NCI-H2107 (cell line): Measurements from ENCODE around the gene KRT81.
"Not testable (repeated sequence)": the region's sequence is repeated elsewhere in the genome, so short reads cannot be mapped to it uniquely, and the experiment has no call there.

Experiments
- DNase-seq: peaks from one replicate; lab custom pipeline; 2025; lab: John Stamatoyannopoulos, UW

The KRT81 gene

DNA sequence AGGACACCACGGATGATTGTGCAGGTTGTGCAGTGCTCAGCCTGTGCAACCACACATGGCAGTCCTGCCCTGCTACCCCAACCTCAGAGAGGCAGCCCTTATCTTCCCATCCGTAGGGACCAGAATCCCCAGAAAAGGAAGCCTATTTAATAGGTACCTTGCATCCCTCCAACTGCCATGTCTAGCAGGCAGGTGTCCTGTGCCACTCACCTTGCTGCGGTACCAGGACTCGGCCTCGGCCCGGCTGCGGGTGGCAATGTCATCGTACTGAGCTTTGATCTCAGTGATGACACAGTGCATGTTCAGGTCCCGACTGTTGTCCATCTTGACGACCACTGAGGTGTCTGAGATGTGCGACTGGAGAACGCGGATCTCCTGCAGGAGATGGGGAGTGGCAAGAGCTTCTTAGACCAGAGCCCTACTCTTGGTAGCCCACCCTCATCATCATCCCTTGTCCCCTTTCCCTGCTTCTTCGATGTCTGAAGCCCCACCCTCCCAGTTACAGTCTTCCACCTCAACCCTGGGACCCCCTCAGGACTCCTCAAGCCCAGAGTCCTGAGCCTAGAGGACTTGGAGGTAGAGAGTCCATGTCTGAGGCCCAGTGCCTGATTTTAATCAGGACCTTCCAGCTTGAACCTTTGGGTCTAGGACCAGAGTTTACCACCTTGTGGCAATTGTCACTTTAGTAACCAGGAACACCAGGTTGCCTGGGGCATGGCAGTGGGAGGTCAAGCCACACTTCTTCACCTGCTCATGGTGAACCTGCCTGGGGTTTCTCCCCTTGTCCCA lies 37.7 kb downstream of the KRT81 start:
- no peak for DNase-seq

DNA sequence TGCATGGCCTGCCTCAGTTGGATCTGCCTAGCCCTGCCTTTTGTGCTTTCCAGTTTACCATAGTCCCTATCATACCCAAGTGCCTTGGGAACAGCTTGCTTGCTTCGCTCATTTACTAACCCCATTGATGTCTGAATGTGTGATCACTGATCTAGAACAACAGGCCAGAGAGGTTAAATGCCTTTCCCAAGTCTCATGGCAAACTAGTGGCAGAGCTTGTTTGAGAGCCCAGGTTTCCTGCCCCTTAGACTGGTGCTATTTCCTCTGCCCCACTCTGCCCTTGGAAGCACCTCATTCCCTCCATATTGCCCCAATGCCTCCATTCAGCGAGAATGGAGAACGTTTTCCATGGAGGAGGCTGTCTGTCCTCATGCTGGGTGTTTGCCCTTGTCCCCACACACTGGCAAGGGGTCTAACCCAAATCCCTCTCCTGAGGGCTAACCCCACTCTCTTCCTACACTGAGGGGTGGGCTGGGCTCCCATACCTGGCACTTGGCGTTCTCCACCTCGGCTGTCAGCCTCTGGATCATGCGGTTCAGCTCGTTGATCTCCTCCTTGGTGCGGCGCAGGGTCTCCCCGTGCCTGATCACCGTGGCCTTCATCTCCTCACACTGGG lies 38.5 kb downstream of the KRT81 start:
- DNase-seq, result no peak

DNA sequence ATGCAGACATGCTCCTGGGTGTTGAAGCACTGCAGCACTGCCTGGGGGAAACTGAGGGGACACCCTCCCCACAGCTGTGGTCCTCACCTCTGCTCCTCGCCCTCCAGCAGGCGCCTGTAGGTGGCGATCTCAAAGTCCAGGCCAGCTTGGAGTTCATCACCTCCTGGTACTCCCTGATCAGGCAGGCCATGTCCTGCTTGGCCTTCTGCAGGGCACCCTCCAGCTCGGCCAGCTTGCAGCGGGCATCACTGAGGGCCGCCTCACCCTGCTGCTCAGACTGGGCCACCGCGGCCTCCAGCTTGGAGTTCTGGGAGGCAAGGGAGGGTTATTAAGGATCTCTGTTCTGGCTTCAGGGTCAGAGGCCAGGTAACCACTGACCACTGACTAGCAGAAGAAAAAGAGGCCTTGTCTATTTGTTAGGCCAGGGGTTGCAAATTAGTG lies 39.1 kb downstream of the KRT81 start:
- DNase-seq, result not testable (repeated sequence)

DNA sequence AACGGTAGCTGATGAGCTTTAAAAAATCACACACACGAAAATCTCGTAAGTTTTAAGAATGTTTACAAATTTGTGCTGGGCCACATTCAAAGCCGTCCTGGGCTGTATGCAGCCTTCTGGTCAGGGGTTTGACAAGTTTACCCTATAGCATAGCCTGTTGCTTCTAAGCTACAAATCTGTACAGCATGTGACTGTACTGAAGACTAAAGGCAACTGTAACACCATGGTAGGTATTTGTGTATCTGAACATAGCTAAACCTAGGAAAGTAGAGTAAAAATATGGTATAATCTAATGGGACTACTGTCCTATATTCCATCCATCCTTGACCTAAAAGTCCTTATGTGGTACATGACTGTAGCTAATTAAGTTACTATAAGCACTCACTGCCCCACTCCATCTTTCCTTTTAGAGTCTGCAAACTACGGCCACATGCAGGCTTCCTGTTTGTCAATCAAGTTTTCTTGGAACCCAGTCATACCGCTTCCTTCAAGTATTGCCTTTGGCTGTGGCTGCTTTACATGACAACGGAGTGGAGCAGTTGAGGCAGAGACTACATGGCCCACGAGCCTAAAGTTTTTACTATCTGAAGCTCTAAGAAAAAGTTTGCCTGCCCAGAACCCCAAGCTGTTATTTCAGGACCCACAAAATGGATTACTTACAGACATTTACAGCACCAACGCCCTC lies 39.8 kb downstream of the KRT81 start:
- DNase-seq, result no peak

DNA sequence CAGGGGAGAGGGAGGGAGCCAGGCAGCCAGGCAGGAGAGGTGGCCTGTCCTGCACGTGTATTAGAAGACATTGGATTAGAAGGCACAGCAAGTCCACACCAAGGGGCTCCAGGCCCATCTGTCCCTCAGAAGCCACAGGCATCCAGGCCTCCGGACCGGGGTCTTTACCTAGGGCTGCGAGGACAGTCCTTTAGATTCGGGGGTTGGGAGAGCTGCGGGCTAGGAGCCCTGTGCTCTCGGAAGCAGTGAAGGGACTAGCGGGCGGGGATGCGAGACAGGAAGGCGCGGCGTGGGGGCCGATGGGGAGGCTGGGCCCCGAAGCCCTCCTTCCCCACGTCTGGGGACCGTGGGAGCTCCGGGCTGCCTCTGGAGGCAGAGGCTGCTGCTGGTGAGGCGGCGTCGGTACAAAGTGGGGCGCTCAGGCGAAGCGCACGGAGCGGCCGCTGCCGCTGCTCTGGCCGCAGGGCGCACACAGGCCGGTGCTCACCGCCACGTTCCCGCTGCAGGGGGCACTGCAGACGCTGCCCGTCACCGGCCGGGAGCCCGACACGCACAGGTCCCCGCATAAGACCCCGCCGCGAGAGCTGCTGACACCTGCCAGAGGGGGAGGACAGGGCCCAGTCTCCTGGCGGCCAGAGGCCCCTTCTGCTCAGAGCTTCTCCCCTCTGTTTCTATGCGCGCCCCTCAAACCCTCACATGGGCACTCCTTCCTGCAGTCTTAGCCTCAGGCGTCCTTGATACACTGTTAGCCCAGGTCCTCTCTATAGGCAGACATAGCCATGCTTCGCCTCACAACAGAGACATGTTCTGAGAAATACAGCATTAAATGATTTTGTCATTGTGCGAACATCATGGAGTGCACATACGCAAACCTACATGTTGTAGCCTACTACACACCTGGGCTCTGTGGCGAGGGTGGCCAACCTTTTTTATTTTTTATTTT lies 41.0 kb downstream of the KRT81 start:
- DNase-seq, result no peak

DNA sequence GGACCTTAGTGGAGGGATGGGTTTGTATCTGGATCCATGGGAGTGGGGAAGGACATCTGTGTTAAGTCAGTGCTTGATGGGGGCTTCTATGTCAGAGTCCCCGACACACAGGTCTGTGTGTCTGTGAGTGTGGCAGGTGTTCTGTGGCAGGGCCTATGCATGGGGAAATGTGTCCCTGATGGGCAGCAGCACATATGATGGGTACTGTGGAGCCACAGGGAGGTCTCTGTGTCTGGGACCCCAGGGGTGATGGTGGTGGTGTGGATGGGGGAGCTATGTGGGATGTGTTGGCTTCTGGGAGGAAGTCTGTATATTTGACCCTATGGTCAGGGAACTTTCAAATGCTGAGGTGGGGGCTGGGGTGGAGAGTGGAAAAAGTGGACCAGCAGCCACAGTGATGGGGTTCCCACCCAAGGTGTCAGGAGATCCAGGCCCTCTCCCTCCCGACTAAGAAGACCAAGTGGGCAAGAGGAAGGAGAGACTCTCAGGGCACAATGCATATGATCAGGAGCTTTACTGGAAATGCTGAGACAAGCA lies 41.8 kb downstream of the KRT81 start:
- no peak for DNase-seq

DNA sequence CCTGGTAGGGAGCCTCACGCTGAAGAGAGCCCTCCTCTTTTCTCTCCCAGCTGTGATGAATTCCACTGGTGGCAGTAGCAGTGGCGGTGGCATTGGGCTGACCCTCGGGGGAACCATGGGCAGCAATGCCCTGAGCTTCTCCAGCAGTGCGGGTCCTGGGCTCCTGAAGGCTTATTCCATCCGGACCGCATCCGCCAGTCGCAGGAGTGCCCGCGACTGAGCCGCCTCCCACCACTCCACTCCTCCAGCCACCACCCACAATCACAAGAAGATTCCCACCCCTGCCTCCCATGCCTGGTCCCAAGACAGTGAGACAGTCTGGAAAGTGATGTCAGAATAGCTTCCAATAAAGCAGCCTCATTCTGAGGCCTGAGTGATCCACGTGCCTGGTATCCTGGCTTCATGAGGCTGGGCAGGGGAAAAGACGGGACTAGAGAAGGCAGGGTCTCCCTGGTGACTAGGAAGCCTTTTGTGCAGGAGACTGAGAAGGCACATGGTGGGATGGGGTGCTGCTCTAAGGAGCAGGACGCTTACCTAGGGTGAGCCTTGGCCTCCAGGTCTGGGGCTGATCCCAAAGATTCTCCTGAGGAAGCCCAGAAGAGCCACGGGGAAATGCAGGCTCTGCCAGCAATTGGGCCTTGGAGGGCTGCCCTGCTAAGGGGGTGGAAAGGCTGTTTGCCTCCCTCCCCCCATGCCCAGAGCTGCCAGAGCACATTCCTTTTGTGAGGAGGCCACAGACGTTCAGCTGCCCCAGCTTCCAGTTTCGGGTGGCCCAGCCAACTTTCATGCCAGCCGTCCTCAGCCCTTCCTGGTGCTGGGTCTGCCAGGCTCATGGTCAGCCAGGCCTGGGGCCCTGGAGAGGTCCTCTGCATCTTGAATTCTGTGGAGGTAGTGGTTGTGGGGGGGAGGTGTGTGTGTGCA lies 42.5 kb downstream of the KRT81 start:
- DNase-seq, result no peak

DNA sequence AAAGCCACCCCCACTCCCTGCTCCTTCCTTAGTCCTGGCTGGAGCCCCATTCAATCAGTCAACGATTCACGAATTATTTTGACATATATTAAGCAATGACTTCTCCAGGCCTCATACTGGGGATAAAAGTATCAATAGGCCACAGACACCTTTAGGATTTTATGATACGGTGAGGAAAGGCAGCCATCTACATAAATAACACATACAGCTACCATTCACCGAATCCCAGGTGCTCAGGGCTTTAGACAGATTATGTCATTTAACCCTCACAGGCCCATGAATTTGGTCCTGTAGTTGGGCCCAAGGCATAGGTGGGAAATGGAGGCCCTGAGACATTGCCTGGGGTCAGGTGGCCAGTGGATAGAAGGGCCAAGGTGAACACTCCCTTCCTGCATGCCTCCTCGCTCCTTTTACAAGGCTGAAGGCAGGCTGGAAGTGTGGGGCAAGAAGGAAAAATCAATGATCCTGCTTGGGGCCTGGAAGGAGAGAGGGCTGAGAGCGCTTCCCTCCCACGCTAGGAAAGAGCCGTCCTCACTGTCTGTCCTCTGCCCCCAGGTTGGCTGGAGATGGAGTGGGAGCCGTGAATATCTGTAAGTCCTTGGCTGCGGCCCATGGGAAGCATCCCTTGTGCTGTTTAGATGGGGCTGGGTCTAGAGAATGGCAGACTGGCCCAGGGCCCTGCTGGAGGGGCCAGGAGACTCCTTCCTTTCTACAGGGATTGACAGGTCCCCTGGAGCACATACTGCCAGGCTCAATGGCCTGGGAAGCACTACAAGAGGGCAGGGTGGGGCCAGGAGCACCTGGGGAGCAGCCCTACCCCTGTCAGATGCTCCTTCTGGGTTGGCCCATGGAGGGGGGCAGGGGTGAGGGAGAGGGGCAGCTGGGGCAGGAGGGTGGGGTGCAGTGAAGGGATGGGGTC lies 43.5 kb downstream of the KRT81 start:
- DNase-seq, result no peak

DNA sequence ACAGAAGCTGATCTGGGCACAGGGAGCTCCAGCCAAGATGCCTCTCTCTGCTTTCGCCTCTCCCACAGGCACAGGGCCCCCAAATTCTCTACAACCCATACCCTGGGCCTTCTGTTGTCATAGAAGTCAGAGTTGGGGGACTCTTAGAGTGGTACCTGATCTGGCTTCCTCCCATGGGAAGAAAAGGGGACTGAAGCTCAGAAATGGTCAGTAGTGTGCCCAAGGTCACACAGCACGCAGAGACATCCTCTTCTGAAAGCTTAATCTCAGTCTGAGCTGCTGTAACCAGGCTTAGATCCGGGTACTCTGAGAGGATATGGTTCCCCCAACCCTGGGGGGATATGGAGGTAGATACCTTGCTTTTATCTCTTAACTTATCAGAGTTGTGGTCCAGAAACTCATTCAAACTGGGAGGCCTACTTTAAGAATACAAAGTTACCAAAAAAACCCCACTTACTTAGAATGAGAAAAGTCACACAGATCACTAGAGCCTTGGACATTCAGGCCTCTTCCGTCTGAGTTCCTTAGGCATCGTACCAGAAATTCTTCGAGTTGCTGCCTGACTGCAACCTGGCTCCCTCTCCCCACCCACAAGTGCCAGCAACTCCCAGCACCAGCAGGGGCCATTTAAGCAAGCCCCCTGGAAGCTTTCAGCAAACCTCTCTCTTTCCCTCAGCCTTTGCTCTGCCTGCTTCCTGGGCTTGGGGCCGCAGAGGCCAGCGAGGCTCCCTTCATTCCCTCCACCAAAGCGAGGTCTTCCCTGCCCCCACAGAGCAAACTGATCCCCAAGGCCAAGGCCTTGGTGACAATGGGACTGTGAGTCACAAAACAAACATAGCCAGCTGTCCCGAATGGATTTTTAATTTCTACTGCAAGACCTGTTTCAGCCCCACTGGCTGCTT lies 44.4 kb downstream of the KRT81 start:
- DNase-seq, result peak; percentile 59

DNA sequence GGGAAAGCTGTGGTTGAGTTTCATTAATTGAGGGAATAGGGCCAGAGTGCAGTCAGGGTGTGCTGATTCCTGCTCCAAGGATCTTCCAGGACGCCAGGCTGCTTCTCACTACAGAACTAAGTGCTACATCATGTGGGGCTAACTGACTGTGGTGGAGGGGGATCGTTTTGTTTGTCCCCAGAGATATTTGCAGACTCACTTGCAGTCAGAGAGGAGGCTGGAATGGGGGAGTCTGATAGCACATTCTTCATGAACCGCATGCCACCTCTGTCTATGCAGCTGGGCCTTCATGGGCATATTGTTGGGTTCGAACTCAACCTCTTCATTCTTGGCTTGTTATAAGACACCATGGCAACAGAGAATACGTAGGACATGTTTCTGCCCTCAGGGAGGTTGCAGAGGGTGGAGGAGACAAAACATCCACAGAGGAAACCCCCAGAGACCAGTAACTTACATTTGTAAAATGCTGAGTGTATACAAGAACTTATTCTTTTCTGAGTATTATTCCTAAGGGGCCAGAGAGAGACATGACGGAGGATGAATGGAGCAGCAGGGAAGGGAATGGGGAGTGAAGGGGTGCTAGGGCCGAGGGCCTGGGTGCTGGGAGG lies 45.3 kb downstream of the KRT81 start:
- no peak for DNase-seq

DNA sequence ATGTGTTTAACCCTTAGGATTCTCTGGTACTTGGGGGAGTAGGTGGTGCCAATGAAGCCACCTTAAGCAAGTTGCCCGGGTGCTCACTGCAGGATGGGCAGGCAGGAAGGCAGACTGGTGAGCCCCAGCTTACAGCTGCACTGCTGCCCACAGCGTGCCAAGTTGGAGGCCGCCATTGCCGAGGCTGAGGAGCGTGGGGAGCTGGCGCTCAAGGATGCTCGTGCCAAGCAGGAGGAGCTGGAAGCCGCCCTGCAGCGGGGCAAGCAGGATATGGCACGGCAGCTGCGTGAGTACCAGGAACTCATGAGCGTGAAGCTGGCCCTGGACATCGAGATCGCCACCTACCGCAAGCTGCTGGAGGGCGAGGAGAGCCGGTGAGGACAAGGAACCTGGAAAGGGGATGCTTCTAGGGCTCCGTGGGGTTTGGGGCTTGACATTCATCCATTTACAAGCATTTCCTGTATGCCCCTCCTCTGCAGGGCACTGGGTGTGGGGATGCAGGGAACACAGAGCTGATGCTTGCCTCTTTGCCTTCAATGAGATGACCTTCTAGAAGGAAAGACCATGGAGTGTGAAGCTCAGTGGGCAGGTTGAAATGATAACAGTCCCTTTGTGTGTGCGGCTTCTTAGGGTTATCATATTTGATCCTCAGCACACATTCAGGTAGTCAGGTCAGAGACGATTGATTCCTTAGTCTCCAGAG lies 45.9 kb downstream of the KRT81 start:
- no peak for DNase-seq

DNA sequence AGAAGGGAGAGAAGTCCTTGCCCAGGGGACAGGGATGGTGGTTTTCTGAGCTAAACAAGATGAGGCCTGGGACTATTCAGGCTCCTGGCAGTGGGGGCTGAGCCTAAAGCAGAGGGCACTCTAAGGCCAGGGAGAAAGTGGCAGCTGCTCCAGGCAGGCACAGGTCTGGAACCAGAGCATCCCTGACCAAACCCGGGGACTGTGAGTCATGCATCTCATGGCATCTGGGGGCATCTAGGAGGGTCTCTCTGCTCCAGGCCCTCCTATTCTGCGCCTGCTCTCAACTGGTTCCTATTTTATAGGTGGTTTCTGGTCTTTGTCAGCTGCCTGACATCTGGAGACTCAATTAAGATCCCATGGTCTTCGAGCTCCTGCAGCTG lies 46.7 kb downstream of the KRT81 start:
- no peak for DNase-seq

DNA sequence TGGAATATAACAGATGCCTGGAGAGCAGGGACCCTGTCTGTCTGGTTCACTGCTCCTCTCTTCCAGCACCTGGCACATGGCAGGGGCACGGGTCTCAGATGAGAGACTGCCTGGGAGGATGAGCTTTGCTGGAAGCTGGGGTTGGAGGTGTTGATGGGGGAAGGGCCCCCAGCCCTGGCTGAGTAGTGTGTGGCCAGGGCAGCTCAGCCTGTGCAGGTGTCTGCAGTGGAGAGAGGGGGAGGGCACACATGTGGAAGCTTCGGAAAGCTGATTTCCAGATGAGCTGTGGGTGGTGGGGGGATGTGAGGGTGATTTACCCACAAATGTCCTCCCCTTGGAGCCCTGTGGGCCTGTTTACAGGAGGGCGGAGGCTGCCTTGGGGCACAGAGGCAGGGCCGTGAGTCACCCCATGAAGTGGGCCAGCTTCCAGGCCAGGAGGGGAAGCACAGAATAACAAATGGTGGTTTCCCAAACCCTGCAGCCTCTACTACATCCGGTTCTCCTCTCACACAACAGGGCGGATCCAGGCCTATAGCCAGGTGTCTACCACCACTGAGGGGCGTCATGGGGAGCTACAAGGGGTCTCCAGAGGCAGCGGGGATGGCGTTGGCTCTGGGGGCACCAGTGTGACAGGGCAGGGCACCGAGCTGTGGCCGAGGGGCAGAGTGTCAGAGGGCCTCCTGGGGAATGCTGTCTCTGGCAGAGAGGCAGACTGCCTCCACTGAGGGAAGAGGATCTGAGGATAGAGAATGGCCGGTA lies 47.3 kb downstream of the KRT81 start:
- DNase-seq, result peak; percentile 69

DNA sequence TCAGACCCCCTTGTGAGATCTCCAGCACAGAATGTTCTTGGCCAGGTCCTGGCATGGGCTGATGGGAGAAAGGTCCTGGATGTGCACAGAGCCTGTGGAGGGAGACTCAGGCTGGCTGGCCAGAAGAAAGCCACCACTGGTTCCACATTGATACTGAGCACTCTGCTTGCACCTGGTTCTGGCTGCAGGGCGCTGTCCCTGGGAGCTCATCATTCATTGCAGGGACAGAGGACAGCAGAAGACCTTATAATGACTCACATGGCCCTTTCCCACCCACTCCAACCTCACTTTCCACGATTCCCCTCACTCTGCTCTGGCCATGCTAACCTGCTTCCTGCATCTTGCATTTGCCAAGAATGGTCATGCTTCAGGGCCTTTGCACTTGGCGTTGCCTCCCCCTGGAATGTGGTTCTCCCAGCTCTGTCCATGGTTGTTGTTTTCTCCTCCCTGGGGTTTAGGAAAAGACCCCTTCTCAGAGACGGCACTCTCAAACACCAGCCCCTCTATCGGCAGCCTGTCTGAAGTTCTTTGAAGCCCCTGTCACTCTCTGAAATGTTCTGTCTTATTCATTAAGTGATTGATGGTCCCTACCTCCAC lies 48.0 kb downstream of the KRT81 start:
- DNase-seq, result peak; percentile 38

DNA sequence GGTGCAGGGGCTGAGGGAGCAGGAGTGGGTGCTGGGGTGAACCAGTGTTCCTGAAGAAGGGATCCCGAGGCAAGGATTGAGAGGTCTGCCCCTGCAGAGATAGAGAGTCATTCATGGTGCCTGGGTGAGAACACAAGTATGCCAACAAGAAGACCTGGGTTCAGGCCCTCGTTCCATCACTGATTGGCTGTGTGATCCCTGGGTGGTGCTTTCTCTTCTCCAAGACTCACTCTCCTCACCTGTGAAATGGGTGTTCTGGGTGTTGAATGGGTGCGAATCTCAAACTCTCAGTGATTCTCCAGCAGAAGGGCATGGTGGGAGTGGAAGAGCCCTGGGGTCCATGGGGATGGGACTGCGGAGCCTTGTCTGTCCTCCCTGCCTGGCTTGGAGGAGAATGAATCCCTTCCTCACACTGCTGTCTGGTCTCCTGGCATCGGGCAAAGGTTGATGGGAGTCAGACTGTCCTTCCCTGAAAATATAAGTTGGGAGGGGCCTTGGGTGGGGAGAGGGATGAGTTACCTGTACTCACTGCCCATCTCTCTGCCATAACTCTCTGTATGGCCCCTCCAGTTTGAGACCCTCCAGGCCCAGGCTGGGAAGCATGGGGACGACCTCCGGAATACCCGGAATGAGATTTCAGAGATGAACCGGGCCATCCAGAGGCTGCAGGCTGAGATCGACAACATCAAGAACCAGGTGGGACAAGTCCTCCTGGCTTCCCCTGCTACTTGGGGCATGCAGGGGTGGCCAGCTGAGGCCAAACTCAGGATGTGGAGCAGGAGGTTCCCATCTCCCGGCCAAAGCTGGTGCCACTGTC lies 48.7 kb downstream of the KRT81 start:
- DNase-seq, result no peak
